Pons (tissue), 1 donor: ENCODE measurements around the gene ISX.

Experiments
- DNase-seq: peaks from one replicate; pipeline ENCODE4 v3.0.0-alpha.2; 2016; ENCODE audit warnings: low spot score

Gene ISX

DNA sequence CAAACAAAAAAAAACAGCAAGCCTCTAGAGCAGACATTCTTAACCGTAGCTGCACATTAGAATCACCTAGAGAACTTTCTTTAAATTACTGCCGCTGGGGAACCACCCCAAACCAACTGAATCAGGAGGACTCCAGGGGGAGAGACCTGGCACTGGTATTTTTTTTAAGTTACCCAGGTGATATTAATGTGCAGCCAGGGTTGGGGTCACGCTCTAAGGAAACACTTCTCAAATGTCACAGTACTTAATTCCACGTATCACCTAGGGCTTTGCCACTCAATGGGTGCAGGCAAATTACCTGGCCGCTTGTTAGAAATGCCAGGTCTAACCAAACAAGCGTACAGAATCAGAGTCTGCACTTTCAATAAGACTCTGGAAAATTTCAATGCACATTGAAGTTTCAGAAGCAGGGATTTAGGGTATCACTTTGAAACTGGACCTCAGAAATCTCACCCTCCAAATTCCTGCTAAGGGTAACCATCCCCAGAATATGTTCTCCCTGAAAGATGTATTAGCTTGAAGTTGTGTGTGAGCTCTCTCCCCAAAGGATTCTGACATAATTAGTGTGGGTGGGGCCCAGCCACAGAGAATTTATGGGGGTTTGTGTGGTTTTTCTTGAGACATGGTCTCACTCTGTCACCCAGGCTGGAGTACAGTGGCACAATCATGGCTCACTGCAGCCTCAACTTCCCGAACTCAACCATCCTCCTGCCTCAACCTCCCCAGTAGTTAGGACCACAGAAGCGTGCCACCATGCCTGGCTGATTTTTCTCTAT is 12.7 kb upstream of the ISX start:
- DNase-seq, result no peak

DNA sequence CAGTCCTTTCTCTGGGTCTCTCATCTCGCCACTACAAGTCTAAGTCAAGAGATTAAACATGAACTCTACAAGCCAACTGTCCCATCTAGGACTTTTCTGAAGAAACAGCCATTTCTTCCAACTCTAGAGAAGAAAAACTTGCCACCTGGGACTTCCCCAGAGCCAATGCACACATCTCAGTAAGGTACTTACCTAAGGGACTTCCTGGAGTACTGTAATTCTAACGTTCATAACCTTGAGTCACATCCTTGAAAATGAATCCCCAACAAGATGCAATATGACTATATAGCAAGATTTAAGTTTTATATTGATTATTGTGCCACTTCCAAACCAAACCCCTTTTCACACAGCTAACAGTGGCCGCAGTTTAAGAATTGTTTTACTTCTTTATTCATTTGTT is 11.9 kb upstream of the ISX start:
- DNase-seq, result no peak

DNA sequence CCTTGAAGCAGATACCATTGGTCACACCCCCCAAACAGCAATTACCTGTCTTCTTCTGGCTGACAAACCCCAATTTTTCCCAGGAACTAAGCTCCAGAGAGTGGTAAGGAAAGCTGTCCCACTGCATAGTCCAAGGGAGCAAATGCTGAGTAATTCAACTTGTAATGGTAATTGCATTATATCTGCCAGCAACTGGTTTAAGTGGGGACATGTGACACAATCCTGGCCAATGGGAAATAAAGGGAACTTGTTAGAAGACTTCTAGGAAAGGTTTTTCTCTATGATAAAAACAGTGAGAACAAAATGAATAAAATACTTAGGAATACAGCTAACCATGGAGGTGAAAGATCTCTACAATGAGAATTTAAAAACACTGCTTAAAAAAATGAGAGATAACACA is 9.5 kb upstream of the ISX start:
- DNase-seq, result no peak

DNA sequence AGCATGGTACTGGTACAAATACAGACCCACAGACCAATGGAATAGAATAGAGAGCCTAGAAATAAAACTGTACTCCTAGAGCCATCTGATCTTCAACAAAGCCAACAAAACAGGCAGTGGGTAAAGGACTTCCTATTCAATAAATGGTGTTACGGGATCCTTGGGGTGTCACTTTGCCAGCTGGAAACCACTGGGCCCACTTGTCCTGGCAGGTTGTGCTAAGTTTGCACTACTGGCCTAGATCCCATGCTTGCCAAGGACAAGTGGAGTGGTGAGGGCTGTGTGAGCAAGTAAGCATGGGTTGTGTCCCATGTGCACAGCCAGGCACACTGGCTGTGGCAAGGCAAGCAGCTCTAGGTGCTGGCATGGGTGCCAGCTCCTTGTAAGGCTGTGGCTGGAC is 8.8 kb upstream of the ISX start:
- no peak for DNase-seq

GRCh38 chr22:35059632-35060031 is 6.3 kb upstream of the ISX start:
- no peak for DNase-seq

GRCh38 chr22:35064664-35065063 is 1.3 kb upstream of the ISX start:
- DNase-seq, result no peak

DNA sequence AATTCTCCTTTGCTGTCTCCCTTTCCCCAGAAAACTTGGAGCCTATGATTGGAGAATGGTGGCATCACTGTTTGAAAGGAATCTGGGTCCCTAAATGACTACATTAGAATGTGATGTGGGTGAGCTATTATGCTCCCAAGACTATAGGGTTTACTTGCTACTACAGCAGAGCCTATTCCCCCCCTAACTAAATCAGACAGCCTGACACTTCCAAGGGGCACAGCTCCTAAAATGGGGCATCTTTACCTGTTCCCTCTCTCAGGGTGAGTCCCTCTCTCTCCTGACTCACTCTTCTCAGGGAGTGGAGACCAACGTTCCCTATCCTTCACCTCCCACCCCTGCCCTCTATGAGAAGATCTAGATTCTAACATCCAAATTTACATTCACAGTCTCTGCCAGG is 775 bp upstream of the ISX start:
- DNase-seq, result no peak

GRCh38 chr22:35066768-35067167 is 810 bp downstream of the ISX start:
- no peak for DNase-seq

- DNase-seq, result no peak
Observed at GRCh38 chr22:35069541-35069940, 3.6 kb downstream of the ISX start.

GRCh38 chr22:35070451-35071093 is 4.6 kb downstream of the ISX start:
- no peak for DNase-seq

DNA sequence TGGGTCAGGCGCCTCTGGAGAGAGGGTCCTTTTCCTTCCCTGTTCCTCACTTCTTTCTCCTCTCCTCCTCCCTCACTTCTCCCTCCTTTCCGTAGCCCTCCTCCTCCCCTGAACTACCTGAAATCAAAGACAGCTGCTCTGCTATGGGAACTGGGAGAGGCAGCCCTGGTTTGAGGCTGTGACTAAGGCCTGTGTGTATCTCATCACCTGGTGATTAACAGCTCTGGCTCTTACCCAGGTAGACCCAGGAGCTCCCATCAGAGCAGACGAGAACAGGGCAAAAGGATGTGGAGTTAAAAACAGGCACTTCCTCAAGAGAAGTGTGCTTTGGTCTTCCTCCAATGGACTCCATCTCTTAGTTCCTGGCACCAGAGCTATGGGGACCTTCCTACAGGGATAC is 5.8 kb downstream of the ISX start:
- no peak for DNase-seq

DNA sequence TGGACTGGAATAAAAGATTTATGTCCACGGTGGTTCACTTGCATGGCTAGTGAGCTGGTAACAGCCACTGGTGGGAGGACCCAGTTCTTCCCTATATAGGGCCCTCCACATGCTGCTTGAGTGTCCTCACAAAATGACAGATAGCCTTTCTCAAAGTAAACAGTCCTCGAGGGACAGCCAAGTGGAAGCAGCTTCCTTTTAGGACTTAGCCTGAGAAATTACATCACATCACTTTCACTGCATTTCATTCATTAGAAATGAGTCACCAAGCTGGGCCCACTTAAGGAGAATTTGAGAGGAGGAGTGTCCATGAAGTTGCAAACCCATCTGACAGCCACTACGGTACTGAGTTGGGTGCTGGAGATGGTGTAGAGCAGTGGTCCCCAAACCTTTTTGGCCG is 7.0 kb downstream of the ISX start:
- DNase-seq, result no peak

- DNase-seq, result no peak
Observed at GRCh38 chr22:35074583-35074982, 8.6 kb downstream of the ISX start.

DNA sequence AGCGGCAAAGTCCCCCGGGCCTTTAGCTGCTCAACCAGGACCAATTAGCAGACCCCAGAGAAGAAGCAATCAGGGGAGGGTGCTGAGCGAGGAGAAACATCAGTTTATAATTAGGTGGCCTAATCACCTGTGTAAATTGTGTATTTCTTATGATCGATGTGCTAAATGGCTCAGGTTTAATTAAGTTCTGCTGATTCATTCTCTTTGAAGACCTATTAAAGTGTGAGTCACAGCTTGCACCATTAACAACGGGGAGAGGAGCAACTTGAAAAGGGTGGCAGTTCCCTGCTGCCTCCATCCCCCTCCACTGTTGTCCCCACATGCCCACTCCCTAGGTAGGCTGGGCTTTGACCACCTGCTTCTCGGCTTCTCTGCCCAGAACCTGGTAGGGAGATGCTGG is 10.7 kb downstream of the ISX start:
- no peak for DNase-seq

GRCh38 chr22:35085621-35086020 is 19.7 kb downstream of the ISX start:
- no peak for DNase-seq

DNA sequence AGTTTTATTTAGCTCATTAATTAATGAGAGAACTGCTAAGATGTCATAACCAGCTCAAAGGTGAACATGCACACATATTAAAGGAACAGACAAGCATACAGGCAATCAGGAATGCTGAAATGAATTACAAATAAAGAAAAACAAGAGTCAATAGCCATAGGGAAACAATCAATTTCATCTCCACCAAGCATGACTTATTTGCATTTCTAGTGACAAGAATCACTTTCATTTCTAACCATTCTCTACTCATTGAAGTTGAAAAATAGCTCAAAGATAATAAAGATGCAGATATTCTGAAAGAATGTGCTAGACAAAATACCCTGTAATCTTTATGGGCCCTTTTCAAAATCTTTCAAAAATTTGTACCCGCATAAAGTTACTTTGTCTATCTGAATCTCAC is 23.2 kb downstream of the ISX start:
- no peak for DNase-seq

DNA sequence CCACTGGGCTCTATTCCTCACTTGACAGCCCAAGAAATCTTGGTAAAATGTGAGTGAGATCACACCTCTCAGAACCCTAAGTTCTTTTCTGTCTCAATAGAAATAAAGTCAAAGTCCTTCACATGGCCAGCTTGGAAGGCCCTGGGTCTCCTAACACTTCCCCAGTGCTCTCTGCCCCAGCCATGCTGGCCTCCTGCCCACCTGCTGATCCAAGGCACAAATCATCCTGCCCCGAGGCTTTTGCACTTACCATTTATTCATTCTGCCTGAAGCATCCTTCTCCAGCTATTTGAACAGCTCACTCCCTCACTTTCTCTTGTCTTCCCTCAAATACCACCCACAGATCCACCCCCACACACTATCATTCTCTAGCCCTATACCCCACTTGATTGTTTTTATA is 26.4 kb downstream of the ISX start:
- DNase-seq, result no peak

GRCh38 chr22:35098921-35099320 is 33.0 kb downstream of the ISX start:
- no peak for DNase-seq

- no peak for DNase-seq
Observed at GRCh38 chr22:35099883-35100282, 33.9 kb downstream of the ISX start.

DNA sequence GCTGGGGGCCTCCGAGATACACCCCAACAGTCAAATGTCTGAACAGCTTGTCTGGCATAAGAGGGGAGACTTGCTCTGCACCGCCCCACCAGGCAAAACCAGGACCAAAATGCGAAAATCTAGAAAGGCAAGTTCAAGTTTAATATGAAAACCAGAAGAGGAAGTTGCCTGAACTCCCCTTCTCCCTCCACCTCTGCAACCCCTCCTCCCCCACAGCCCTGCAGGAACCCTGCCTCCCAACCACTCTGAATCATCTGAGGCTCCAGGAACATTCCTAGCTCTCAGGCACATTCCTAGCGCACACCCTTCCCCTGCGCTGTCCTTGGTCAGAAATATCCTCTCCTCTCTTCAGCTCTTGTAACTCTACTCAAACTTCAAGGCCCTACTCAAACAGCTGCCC is 36.7 kb downstream of the ISX start:
- no peak for DNase-seq

DNA sequence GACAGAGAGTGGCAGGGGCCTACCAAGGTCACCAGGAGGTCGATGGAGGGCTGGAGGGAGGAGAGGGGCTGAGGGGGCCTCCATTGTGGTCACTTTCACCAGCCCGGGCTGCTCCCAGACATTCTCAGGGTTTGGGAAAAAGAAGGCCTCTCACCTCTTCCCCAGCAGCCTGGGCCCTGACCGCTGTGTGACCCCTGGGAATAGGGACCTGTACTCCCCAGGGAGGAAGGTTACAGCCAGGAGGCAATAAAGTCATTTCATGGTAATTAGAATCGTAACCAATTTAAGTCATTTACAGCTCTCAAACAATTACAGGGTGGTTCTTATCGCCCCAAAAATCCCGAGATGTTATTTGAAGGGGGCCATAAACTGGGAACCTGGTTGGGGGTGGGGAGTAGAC is 37.8 kb downstream of the ISX start:
- DNase-seq, result no peak

GRCh38 chr22:35104491-35104890 is 38.5 kb downstream of the ISX start:
- DNase-seq, result no peak

- no peak for DNase-seq
Observed at GRCh38 chr22:35109616-35110015, 43.7 kb downstream of the ISX start.

GRCh38 chr22:35111244-35111643 is 45.3 kb downstream of the ISX start:
- DNase-seq, result no peak
